ENCODE measurements around the gene MRPS2.

GRCh38 chr9:135531096-135531495, 30.6 kb downstream of the MRPS2 start:
- TF ChIP-seq POLR2A (IDR thresholded peaks at IDR 0.05) (no peak), CTCF (IDR thresholded peaks at IDR 0.05) (no peak)
